Measurements from ENCODE around the gene WDFY4. TPM values are rescaled to one million over a fixed set of nuclear protein-coding genes. Genes with fewer than 3 reads are reported as not detected.

Gene WDFY4
- total RNA-seq, 2 donors from 2014 or later, result not detected

GRCh38 chr10:48931188-48931587 is 246.5 kb downstream of the WDFY4 start:
- no peak overlapping the region for H3K4me3 Mint-ChIP-seq
- TF ChIP-seq, protein P1, sequence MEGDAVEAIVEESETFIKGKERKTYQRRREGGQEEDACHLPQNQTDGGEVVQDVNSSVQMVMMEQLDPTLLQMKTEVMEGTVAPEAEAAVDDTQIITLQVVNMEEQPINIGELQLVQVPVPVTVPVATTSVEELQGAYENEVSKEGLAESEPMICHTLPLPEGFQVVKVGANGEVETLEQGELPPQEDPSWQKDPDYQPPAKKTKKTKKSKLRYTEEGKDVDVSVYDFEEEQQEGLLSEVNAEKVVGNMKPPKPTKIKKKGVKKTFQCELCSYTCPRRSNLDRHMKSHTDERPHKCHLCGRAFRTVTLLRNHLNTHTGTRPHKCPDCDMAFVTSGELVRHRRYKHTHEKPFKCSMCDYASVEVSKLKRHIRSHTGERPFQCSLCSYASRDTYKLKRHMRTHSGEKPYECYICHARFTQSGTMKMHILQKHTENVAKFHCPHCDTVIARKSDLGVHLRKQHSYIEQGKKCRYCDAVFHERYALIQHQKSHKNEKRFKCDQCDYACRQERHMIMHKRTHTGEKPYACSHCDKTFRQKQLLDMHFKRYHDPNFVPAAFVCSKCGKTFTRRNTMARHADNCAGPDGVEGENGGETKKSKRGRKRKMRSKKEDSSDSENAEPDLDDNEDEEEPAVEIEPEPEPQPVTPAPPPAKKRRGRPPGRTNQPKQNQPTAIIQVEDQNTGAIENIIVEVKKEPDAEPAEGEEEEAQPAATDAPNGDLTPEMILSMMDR (conservative IDR thresholded peaks at IDR 0.05), result peak; percentile 48

GRCh38 chr10:48932831-48933664 is 248.4 kb downstream of the WDFY4 start:
- no peak overlapping the region for H3K27ac ChIP-seq (ENCODE audit: low read depth, low read length)
- no peaks in the 10 kb centered on the region for H3K27me3 ChIP-seq (ENCODE audit: control insufficient read depth, insufficient read depth, low read length, poor library complexity, severe bottlenecking)
- H3K4me3 Mint-ChIP-seq, result no peak overlapping the region
- H3K9me3 ChIP-seq (ENCODE audit: control insufficient read depth, low read length), result no peaks in the 10 kb centered on the region
- TF ChIP-seq, protein P1 (conservative IDR thresholded peaks at IDR 0.05), result no peak
- H3K36me3 ChIP-seq (ENCODE audit: control insufficient read depth, insufficient read depth, low read length), result no peaks in the 10 kb centered on the region
- H3K27me3 Mint-ChIP-seq (ENCODE audit: insufficient read depth), result no peaks in the 10 kb centered on the region
- WGBS, 2 experiments (ENCODE audit: insufficient coverage in 1 of 2, insufficient read length in 1 of 2), result 90 to 98% methylated on average over 6 to 7 of the region's 7 CpGs
- H3K4me1 Mint-ChIP-seq, result peaks cover 15% of the 10 kb centered on the region
- H3K4me1 ChIP-seq (ENCODE audit: control insufficient read depth, insufficient read depth, low read length), result no peaks in the 10 kb centered on the region
- H3K9ac ChIP-seq (ENCODE audit: extremely low read depth, low read length, poor library complexity, severe bottlenecking), result no peak overlapping the region
- H3K9me3 Mint-ChIP-seq, result no peaks in the 10 kb centered on the region
- H3K4me3 ChIP-seq (ENCODE audit: low read length), result no peak overlapping the region
- no peak overlapping the region for H3K27ac Mint-ChIP-seq
- H3K36me3 Mint-ChIP-seq (ENCODE audit: low read depth), result no peaks in the 10 kb centered on the region
- DNase-seq, result peak; percentile 20

More at GRCh38 chr10:48931188-48931587, 246.5 kb downstream of the WDFY4 start:
- H3K27ac Mint-ChIP-seq, result no peak overlapping the region
- H3K9me3 Mint-ChIP-seq, result no peaks in the 10 kb centered on the region
- no peaks in the 10 kb centered on the region for H3K9me3 ChIP-seq (ENCODE audit: control insufficient read depth, low read length)
- H3K4me3 ChIP-seq (ENCODE audit: low read length), result no peak overlapping the region
- H3K9ac ChIP-seq (ENCODE audit: extremely low read depth, low read length, poor library complexity, severe bottlenecking), result no peak overlapping the region
- peaks cover under 1% of the 10 kb centered on the region for H3K27me3 Mint-ChIP-seq (ENCODE audit: insufficient read depth)
- H3K27ac ChIP-seq (ENCODE audit: low read depth, low read length), result no peak overlapping the region
- H3K36me3 ChIP-seq (ENCODE audit: control insufficient read depth, insufficient read depth, low read length), result no peaks in the 10 kb centered on the region
- H3K4me1 ChIP-seq (ENCODE audit: control insufficient read depth, insufficient read depth, low read length), result no peaks in the 10 kb centered on the region
- peak; percentile 79 for DNase-seq
- no peaks in the 10 kb centered on the region for H3K27me3 ChIP-seq (ENCODE audit: control insufficient read depth, insufficient read depth, low read length, poor library complexity, severe bottlenecking)
- peaks cover 15% of the 10 kb centered on the region for H3K4me1 Mint-ChIP-seq
- H3K36me3 Mint-ChIP-seq (ENCODE audit: low read depth), result no peaks in the 10 kb centered on the region
- 69 to 80% methylated on average over 1 to 4 of the region's 4 CpGs for WGBS, 2 experiments (ENCODE audit: insufficient coverage in 1 of 2, insufficient read length in 1 of 2)

- Histone ChIP-seq H3K9me3 (ENCODE audit: control insufficient read depth, low read length) (no peaks in the 10 kb centered on the region), H3K9ac (ENCODE audit: extremely low read depth, low read length, poor library complexity, severe bottlenecking) (no peak overlapping the region), H3K27me3 (ENCODE audit: control insufficient read depth, insufficient read depth, low read length, poor library complexity, severe bottlenecking) (no peaks in the 10 kb centered on the region), H3K27ac (ENCODE audit: low read depth, low read length) (peak overlapping the region; percentile 47), H3K4me3 (ENCODE audit: low read length) (no peak overlapping the region), H3K4me1 (ENCODE audit: control insufficient read depth, insufficient read depth, low read length) (no peaks in the 10 kb centered on the region), H3K36me3 (ENCODE audit: control insufficient read depth, insufficient read depth, low read length) (no peaks in the 10 kb centered on the region)
- Mint-ChIP-seq H3K4me3 (no peak overlapping the region), H3K9me3 (no peaks in the 10 kb centered on the region), H3K4me1 (peaks cover 15% of the 10 kb centered on the region), H3K36me3 (ENCODE audit: low read depth) (no peaks in the 10 kb centered on the region), H3K27me3 (ENCODE audit: insufficient read depth) (no peaks in the 10 kb centered on the region), H3K27ac (no peak overlapping the region)
- TF ChIP-seq, protein P1 (conservative IDR thresholded peaks at IDR 0.05), result no peak
- 80 to 92% methylated on average over 13 to 18 of the region's 18 CpGs for WGBS, 2 experiments (ENCODE audit: insufficient coverage in 1 of 2, insufficient read length in 1 of 2)
- DNase-seq, result peak; percentile 60
These were observed 250.2 kb downstream of the WDFY4 start for GRCh38 chr10:48934672-48935501.

Measured in endodermal cell (in vitro differentiated cells).